Measurements from ENCODE around the gene MORC2. TPM values are rescaled to one million over a fixed set of nuclear protein-coding genes. Genes with fewer than 3 reads are reported as not detected.

MORC2 gene
- total RNA-seq, 1 experiment from 2014 or later = 12.0 TPM

DNA sequence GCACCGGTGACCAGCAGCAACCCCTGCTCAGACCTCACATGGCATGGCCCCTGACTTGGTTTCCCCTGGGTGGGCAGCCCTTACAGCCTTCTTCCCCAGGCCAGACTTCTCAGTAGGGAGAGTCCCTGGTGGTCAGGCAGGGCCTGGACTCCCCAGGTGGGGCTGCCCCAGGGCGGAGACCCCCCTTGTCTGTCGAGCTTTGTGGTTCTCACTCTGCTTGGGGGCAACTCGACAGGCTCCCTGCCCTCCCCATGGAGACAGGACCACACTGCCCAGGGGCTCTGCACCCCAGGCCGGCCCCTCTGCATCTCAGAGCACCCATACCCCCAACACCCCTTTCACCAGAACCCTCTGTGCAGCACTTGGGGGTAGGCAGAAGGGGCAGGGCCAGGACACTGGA, 87.7 kb downstream of the MORC2 start:
- intact Hi-C loops (cut with micrococcal nuclease) = no loop called here
- H3K9ac ChIP-seq (ENCODE audit: low read length) = no peak overlapping the region
- no peaks in the 10 kb centered on the region for H3K9me2 ChIP-seq (replicated peaks; ENCODE audit: low read length)
- POLR2A ChIA-PET (ENCODE audit: unreplicated experiment) = no interaction called here
- H3F3A ChIP-seq (ENCODE audit: low read length, unreplicated experiment) = no peaks in the 10 kb centered on the region
- no peak overlapping the region for H3K4me2 ChIP-seq (ENCODE audit: low read length)
- ATAC-seq (no peak), DNase-seq (no peak)
- no peaks in the 10 kb centered on the region for H3K9me3 ChIP-seq (ENCODE audit: low read length)
- no peaks in the 10 kb centered on the region for H4K20me1 ChIP-seq (ENCODE audit: low read length)
- TF ChIP-seq, protein P1, sequence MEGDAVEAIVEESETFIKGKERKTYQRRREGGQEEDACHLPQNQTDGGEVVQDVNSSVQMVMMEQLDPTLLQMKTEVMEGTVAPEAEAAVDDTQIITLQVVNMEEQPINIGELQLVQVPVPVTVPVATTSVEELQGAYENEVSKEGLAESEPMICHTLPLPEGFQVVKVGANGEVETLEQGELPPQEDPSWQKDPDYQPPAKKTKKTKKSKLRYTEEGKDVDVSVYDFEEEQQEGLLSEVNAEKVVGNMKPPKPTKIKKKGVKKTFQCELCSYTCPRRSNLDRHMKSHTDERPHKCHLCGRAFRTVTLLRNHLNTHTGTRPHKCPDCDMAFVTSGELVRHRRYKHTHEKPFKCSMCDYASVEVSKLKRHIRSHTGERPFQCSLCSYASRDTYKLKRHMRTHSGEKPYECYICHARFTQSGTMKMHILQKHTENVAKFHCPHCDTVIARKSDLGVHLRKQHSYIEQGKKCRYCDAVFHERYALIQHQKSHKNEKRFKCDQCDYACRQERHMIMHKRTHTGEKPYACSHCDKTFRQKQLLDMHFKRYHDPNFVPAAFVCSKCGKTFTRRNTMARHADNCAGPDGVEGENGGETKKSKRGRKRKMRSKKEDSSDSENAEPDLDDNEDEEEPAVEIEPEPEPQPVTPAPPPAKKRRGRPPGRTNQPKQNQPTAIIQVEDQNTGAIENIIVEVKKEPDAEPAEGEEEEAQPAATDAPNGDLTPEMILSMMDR (conservative IDR thresholded peaks at IDR 0.05; ENCODE audit: low read depth, low read length) = no peak
- TF ChIP-seq EZH2 (IDR thresholded peaks at IDR 0.05; ENCODE audit: low read length, unreplicated experiment) (no peak), EZH2phosphoT487 (IDR thresholded peaks at IDR 0.05; ENCODE audit: borderline replicate concordance, low read length) (no peak)
- no TSS peak for BruUV-seq (replicated peaks)
- no peak overlapping the region for H3K4me3 ChIP-seq (ENCODE audit: low read length)
- H3K79me2 ChIP-seq (ENCODE audit: low read length) = no peaks in the 10 kb centered on the region
- no peak overlapping the region for H2AFZ ChIP-seq (ENCODE audit: low read length)
- H3K27me3 ChIP-seq (ENCODE audit: low read length) = no peaks in the 10 kb centered on the region
- H3K36me3 ChIP-seq (ENCODE audit: low read depth, low read length) = no peaks in the 10 kb centered on the region
- CTCF ChIA-PET = no interaction called here
- H3K4me1 ChIP-seq (ENCODE audit: insufficient read depth, low read length) = no peaks in the 10 kb centered on the region
- H3K27ac ChIP-seq (ENCODE audit: low read length) = no peak overlapping the region

DNA sequence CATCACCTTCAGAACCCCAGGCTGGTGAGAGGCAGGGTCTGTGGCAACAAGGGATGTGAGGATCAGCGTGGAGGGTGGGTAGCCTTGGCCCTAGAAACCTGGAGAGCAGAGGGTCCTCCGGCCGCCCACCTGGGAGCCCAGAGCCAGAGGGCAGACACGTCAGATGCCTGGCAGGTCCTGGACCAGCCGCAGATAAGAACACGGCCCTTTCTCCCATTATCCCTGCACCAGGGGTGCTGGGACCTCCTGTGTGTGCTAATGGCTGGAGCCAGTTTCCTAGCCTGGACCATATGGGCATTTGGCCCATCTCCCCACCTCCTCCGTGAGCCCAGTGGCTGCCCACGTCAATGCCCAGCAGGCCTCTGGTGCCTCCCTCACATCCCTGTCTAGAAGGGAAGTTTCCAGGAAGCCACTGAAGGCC, 88.4 kb downstream of the MORC2 start:
- POLR2A ChIA-PET (ENCODE audit: unreplicated experiment) = no interaction called here

DNA sequence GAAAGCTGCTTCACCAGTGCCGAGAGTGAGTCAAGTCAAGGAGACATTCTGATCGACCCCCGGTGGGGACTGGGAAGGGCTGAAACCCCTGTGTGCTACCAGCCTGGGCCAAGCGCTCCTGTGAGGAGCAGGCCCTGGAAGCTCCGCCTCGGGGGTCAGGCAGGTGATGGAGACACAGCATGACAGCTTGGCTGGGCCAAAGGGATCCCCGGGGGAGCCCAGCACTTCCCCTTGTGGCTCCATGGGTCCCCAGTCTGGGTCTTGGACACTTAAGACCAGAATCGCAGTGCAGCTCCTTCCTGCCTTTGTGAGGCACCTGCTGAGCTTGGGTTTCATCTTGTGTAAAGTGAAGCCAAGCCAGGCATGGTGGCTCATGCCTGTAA, 89.2 kb downstream of the MORC2 start:
- Histone ChIP-seq H3K27me3 (ENCODE audit: low read length) (no peaks in the 10 kb centered on the region), H3K9me2 (replicated peaks; ENCODE audit: low read length) (no peaks in the 10 kb centered on the region), H4K20me1 (ENCODE audit: low read length) (no peaks in the 10 kb centered on the region), H3K4me1 (ENCODE audit: insufficient read depth, low read length) (no peaks in the 10 kb centered on the region), H3K4me2 (ENCODE audit: low read length) (no peak overlapping the region), H3K27ac (ENCODE audit: low read length) (no peak overlapping the region), H3F3A (ENCODE audit: low read length, unreplicated experiment) (no peaks in the 10 kb centered on the region), H3K79me2 (ENCODE audit: low read length) (no peaks in the 10 kb centered on the region), H3K4me3 (ENCODE audit: low read length) (no peak overlapping the region), H3K9me3 (ENCODE audit: low read length) (no peaks in the 10 kb centered on the region), H2AFZ (ENCODE audit: low read length) (no peak overlapping the region), H3K36me3 (ENCODE audit: low read depth, low read length) (no peaks in the 10 kb centered on the region), H3K9ac (ENCODE audit: low read length) (no peak overlapping the region)
- TF ChIP-seq, protein P1 (conservative IDR thresholded peaks at IDR 0.05; ENCODE audit: low read depth, low read length) = no peak
- no peak for TF ChIP-seq EZH2phosphoT487 (IDR thresholded peaks at IDR 0.05; ENCODE audit: borderline replicate concordance, low read length)
- no peak for TF ChIP-seq EZH2 (IDR thresholded peaks at IDR 0.05; ENCODE audit: low read length, unreplicated experiment)
- ATAC-seq (no peak), DNase-seq (no peak)
- intact Hi-C loops (cut with micrococcal nuclease) = no loop called here
- CTCF ChIA-PET = no interaction called here
- BruUV-seq (replicated peaks) = no TSS peak
- POLR2A ChIA-PET (ENCODE audit: unreplicated experiment) = no interaction called here

More for the DNA sequence above, 88.4 kb downstream of the MORC2 start:
- no peaks in the 10 kb centered on the region for H3F3A ChIP-seq (ENCODE audit: low read length, unreplicated experiment)
- H3K4me3 ChIP-seq (ENCODE audit: low read length) = no peak overlapping the region
- no peaks in the 10 kb centered on the region for H3K9me2 ChIP-seq (replicated peaks; ENCODE audit: low read length)
- no peak overlapping the region for H3K27ac ChIP-seq (ENCODE audit: low read length)
- DNase-seq (no peak), ATAC-seq (no peak)
- CTCF ChIA-PET = no interaction called here
- H3K4me2 ChIP-seq (ENCODE audit: low read length) = no peak overlapping the region
- no peaks in the 10 kb centered on the region for H3K27me3 ChIP-seq (ENCODE audit: low read length)
- H3K9ac ChIP-seq (ENCODE audit: low read length) = no peak overlapping the region
- intact Hi-C loops (cut with micrococcal nuclease) = no loop called here
- no peak overlapping the region for H2AFZ ChIP-seq (ENCODE audit: low read length)
- H4K20me1 ChIP-seq (ENCODE audit: low read length) = no peaks in the 10 kb centered on the region
- no peaks in the 10 kb centered on the region for H3K79me2 ChIP-seq (ENCODE audit: low read length)
- TF ChIP-seq, protein P1 (conservative IDR thresholded peaks at IDR 0.05; ENCODE audit: low read depth, low read length) = no peak
- TF ChIP-seq EZH2 (IDR thresholded peaks at IDR 0.05; ENCODE audit: low read length, unreplicated experiment) = no peak
- no peak for TF ChIP-seq EZH2phosphoT487 (IDR thresholded peaks at IDR 0.05; ENCODE audit: borderline replicate concordance, low read length)
- no peaks in the 10 kb centered on the region for H3K4me1 ChIP-seq (ENCODE audit: insufficient read depth, low read length)
- H3K36me3 ChIP-seq (ENCODE audit: low read depth, low read length) = no peaks in the 10 kb centered on the region
- no peaks in the 10 kb centered on the region for H3K9me3 ChIP-seq (ENCODE audit: low read length)
- BruUV-seq (replicated peaks) = no TSS peak
